22Rv1 (cell line): ENCODE results near the gene VMP1.
"Not testable (repeated sequence)": the region's sequence is repeated elsewhere in the genome, so short reads cannot be mapped to it uniquely, and the experiment has no call there.

ENCODE experiments used
- H3K27ac ChIP-seq: fragments of 450-650 bp; 2 replicates; pipeline ENCODE4 v1.5.1; 2017
- ZFX ChIP-seq: fragments of 450-650 bp; IDR thresholded peaks from 2 replicates; pipeline ENCODE4 v1.6.1; 2017; ENCODE audit warnings: antibody characterized with exemption, borderline replicate concordance
- TF ChIP-seq, protein P1 (sequence below): fragments of 450-650 bp; IDR thresholded peaks from 2 replicates; pipeline ENCODE4 v1.5.1; 2017; ENCODE audit warnings: mild to moderate bottlenecking

Gene VMP1

DNA sequence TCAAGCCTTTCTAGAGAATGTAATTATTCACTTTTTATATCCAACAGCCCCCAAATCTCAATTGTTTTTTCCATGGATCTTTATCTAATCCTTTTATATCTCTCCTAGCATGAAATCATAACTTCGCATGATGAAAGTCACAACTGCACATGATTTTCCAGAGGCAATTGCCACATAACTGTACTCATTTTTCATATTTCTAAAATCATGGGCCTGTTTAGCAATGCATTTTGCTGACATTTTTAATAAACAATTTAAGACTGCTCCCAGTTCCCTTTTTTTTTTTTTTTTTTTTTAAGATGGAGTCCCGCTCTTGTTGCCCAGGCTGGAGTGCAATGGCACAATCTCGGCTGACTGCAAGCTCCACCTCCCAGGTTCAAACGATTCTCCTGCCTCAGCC lies 83.5 kb downstream of the VMP1 start:
- H3K27ac ChIP-seq: no peak overlapping the region

DNA sequence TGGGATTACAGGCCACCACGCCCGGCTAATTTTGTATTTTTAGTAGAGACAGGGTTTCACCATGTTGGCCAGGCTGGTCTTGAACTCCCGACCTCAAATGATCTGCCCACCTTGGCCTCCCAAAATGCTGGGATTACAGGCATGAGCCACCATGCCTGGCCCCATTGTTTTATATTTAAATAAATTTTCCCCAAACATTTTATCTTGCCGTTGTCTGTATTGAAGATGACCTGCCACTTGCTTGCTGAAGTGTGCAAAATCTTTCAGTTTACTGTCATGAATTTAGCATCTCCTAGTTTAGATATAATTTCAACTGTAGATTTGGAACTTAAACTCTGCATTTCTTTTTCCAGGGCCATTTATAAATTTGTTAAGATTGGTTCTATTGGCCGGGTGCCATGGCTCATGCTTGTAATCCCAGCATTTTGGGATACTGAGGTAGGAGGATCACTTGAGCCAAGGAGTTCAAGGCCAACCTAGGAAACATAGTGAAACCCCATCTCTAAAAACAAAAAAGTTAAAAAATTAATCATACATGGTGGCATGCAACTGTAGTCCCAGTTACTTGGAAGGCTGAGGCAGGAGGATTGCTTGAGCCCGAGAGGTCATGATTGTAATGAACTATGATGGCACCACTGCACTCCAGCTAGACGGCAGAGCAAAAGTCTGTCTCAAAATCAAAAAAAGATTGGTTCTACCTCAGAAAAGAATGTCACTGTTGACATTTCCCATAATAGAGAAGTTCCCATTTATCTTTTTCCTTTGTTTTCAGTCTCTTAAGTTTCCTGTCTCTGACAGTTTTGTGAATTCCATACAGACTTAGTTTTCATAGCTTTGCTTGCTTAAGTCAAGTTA lies 84.4 kb downstream of the VMP1 start:
- no peak overlapping the region for H3K27ac ChIP-seq
- TF ChIP-seq, protein P1, sequence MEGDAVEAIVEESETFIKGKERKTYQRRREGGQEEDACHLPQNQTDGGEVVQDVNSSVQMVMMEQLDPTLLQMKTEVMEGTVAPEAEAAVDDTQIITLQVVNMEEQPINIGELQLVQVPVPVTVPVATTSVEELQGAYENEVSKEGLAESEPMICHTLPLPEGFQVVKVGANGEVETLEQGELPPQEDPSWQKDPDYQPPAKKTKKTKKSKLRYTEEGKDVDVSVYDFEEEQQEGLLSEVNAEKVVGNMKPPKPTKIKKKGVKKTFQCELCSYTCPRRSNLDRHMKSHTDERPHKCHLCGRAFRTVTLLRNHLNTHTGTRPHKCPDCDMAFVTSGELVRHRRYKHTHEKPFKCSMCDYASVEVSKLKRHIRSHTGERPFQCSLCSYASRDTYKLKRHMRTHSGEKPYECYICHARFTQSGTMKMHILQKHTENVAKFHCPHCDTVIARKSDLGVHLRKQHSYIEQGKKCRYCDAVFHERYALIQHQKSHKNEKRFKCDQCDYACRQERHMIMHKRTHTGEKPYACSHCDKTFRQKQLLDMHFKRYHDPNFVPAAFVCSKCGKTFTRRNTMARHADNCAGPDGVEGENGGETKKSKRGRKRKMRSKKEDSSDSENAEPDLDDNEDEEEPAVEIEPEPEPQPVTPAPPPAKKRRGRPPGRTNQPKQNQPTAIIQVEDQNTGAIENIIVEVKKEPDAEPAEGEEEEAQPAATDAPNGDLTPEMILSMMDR: no peak
- no peak for TF ChIP-seq ZFX

More for the DNA sequence above, 83.5 kb downstream of the VMP1 start:
- TF ChIP-seq, protein P1: no peak
- TF ChIP-seq ZFX: no peak

DNA sequence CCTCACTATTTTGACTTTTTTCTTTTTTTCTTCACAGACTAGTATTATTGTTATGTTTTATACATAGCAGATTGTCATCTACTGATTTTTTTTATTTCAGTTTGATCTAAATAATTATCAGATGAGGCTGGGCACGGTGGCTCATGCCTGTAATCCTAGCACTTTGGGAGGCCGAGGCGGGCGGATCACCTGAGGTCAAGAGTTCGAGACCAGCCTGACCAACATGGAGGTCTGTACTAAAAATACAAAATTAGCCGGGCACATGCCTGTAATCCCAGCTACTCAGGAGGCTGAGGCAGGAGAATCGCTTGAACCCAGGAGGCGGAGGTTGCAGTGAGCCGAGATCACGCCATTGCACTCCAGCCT lies 85.0 kb downstream of the VMP1 start:
- H3K27ac ChIP-seq: not testable (repeated sequence)

DNA sequence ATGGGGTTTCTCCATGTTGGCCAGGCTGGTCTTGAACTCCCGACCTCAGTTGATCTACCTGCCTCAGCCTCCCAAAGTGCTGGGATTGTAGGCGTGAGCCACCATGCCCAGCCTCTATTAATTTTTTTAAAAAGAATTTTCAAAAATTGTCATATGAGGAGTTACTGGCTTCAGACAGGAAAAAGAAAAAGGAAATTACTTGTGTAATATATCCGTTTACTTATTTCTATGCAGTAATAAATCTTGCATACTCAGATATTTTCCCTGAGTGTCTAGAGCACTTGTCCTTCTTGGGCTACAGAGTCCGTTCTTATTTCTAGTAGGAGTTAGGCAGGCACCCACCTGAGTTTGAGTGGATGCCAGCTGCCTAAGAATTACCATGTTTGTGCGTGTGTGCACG lies 85.8 kb downstream of the VMP1 start:
- H3K27ac ChIP-seq: no peak overlapping the region
- TF ChIP-seq, protein P1: no peak
- TF ChIP-seq ZFX: no peak

DNA sequence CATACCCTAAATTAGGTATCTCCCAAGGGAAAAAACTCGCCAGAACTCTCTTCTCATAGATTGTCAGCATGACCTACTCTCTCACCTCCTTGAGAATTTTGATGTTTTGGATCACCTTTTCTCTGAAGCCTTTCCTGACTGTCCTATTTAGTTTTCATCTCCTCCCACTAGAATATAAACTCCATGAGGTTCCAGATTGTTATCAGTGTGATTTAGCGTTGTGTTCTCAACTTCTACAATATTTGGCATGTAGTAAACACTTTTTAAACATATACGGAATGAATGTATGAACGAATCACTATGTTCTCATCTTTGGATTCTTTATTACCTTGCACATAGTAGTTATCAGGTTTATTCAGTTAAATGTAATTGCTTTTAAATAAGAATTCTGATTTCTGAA lies 88.7 kb downstream of the VMP1 start:
- H3K27ac ChIP-seq: no peak overlapping the region
- TF ChIP-seq, protein P1: no peak
- no peak for TF ChIP-seq ZFX

DNA sequence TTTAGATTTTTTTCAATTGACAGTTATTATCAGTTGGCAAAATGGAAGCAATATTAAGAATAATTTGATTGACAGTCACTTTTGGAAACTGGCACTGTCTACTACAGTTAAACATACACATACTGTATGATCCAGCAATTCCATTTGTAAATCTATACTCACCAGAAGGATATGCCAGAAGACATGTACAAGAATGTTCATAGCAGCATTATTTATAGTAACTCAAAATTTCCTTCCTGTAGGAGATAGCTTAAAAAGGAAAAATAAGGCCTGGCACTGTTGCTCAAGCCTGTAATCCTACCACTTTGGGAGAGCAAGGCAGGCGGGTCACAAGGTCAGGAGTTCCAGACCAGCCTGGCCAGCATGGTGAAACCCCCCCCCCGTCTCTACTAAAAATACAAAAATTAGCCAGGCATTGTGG lies 89.3 kb downstream of the VMP1 start:
- no peak overlapping the region for H3K27ac ChIP-seq
- TF ChIP-seq ZFX: no peak
- TF ChIP-seq, protein P1: no peak

DNA sequence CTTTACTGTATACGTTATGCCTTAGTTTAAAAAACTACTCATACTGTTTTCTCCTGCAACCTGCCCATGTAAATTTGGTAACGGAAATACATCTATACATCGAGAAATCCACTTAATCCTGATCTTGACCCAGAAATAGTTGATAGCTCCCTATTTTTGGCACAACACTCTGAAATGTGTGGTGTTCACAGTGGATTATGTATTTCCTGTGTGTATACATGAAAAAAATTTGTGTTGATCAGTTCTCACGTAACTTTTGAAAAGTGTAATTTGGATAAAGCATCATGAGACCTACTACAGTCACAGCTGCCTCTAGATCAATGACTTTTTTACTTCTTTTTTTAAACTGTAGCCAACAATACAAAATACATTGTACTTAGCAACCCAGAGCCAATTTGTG lies 90.7 kb downstream of the VMP1 start:
- TF ChIP-seq, protein P1: no peak
- TF ChIP-seq ZFX: no peak
- H3K27ac ChIP-seq: no peak overlapping the region

DNA sequence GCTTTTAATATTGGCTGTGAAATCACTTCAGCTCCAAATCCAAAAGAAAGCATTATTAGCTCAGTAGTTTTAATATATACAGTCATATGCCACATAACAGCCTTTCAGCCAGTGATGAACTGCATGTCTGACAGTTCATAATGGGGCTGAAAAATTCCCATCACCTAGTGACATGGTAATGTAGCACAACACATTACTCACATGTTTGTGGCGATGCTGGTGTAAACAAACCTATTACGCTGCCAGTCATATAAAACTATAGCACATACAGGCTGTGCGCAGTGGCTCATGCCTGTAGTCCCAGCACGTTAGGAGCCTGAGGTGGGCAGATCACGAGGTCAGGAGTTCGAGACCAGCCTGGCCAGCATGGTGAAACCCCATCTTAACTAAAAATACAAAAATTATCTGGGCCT lies 93.1 kb downstream of the VMP1 start:
- TF ChIP-seq, protein P1: no peak
- no peak for TF ChIP-seq ZFX
- H3K27ac ChIP-seq: no peak overlapping the region
